ENCODE results near the gene PARD3B.
"Not testable (repeated sequence)": the region's sequence is repeated elsewhere in the genome, so short reads cannot be mapped to it uniquely, and the experiment has no call there.

Gene PARD3B

GRCh38 chr2:205218816-205219215 lies 673.5 kb downstream of the PARD3B start:
- not testable (repeated sequence) for DNase-seq

DNA sequence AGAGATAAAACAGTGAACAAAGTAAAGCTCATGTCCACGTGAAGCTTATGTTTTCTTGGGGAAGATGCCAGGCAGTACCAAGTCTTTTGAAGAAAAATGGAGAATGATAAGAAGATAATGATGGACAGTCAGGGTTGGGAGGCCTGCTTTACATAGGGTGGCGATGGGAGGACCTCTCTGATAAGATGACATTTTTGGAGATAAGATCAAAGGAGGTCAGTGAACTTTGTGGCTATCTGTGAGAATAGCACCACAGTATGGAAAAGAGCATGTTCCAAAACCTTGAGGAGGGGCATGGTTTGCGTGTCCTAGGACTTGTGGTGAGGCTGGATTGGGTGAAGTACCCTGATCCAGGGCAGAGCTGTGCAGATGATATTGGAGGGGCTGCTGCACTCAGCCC lies 675.3 kb downstream of the PARD3B start:
- no peak for DNase-seq

DNA sequence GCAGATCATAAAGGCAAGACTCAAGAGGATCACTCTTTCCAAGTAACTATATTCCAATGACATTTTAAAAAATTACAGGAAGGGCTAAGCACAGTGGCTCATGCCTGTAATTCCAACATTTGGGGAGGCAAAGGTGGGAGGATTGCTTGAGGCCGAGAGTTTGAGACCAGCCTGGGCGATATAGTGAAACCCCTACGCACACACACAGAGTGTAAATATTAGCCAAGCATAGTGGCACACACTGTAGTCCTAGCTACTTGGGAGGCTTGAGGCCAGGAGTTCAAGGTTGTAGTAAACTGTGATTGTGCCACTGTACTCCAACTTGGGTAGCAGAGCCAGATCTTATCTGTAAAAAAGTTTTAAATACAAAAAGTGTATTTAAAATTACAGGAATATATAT lies 686.8 kb downstream of the PARD3B start:
- DNase-seq, result no peak

DNA sequence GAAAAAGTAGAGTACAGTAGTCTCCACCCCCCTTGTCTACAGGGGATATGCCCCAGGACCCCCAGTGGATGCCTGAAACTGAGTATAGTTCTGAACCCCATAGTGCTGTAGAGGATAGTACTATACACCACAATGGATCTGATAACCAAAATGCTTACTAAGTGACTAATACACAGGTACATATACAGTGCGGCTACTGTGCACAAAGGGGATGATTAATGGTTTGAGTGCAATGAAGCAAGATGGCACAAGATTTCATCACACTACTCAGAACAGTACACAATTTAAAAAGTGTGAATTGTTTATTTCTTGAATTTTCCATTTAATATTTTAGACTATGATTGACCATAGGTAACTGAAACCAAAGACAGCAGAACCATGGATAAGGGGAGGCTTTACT lies 690.2 kb downstream of the PARD3B start:
- no peak for DNase-seq

- DNase-seq, result no peak
Measured at GRCh38 chr2:205237524-205237923, 692.2 kb downstream of the PARD3B start.

DNA sequence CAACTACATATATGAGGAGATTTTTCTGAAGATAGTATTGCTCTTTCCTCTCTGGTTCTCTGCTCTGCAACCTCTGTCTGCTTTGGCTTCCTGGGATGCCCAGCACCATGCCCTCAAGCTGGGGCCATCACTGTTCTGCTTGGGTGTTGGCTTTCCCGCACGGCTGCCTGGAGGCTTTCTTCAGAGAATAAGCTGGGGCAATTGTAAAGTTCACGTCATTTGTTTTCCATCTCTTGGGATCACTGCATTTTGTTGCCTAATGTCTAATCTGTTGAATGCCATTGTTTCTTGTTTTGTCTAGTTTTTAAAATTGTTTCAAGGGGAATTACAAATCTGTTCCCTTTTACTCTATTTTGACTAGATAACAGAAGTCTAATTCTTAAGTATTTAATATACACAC lies 699.7 kb downstream of the PARD3B start:
- DNase-seq, result no peak

- no peak for DNase-seq
Measured at GRCh38 chr2:205245652-205246051, 700.4 kb downstream of the PARD3B start.

- DNase-seq, result no peak
Measured at GRCh38 chr2:205259121-205259520, 713.8 kb downstream of the PARD3B start.

DNA sequence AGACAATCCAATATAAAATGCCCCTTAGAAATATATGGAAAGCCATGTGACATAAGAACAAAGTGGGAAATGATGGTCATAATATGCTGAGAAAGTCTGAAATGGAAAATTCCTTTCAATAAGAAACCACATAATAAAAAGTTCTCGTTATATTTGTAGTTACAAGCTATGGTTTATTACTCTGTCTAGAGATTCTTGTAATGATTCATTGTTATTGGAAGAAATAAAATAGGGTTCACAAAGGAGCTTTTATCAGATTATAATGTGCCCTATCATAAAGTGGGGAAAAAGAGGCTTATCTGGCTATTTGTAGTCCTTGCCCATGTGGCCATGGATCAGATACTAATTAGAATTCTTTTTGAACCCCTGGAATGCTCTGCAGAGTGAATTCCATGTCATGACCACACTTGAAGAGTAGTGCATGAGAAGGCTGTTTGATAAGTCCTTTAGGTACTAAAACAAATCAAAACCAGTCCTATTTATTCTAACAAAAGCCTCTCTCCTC lies 716.3 kb downstream of the PARD3B start:
- no peak for DNase-seq

DNA sequence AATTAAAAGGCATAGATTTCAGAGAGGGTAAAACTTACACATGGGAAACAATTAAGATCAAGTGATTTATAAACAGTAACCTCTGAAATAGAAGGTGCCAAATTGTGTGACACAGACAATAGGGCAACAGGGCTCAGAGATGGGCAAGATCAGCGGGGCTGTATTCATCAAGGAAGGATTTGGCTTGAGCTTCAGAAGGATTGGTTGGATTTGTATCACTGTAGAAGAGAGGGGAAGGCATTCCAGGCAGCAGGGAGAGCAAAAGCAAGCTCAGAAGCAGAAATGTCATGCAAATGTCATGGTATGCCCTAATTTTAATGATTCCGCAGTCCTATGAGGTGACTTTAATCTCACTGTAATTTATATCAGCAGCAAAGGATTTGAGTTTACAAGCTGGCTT lies 722.0 kb downstream of the PARD3B start:
- no peak for DNase-seq

DNA sequence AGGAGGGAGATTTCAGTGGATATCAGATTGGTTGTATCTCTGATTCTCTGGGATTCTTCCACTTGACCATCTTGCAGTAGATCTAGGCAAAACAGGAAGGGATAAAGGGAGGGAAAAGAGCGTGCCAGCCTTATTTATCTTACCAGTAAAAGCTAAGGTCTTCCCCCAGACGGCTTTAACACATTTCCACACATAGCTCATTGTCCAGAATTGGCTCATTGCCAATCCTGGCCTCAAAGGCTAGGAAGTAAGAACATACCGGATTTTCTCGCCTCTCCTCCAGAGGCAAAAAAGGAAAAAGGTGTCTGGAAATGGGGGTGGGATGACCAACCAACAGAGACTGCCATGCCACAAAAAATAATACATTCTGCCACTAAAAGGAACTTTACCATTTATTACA lies 725.4 kb downstream of the PARD3B start:
- no peak for DNase-seq

DNA sequence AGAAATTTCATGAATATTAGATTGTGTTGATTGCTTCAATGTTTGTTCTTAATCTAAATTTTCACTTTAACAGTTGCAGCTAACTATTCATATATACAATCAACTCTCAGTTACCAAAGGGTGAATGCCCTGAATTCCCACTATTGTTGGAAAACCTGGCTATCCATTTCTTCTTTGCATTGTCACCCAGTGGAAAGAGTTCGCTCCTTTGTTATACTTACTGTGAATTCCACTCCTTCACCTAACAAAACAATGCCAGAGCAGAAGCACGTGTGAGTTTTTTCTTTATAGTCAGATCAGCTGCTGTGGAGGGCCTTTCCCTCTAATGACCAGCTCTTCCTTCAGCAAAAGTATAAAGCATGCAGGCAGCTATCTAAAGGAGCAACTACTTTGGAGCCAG lies 727.9 kb downstream of the PARD3B start:
- no peak for DNase-seq

- no peak for DNase-seq
Measured at GRCh38 chr2:205273627-205274026, 728.4 kb downstream of the PARD3B start.

DNA sequence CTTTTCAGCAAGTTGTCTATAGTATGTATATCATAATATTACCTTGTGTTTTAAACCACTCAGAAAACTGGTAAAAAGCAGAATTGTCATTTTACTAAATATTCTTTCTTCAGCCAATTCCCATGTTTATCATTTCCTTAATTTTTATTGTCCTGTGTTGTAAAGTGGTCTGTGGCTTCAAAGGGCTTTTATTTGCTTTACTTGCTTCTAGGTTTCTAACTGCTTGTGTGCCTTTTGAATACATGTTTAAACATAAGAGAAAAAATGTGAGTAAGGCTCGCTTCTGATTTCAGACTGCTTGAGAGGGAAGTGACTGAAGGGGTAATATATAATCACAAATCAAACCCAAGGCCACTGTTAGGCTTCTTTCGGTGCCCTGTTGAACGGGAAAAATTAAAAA lies 729.5 kb downstream of the PARD3B start:
- no peak for DNase-seq

GRCh38 chr2:205276116-205276777 lies 731.0 kb downstream of the PARD3B start:
- DNase-seq, result no peak

DNA sequence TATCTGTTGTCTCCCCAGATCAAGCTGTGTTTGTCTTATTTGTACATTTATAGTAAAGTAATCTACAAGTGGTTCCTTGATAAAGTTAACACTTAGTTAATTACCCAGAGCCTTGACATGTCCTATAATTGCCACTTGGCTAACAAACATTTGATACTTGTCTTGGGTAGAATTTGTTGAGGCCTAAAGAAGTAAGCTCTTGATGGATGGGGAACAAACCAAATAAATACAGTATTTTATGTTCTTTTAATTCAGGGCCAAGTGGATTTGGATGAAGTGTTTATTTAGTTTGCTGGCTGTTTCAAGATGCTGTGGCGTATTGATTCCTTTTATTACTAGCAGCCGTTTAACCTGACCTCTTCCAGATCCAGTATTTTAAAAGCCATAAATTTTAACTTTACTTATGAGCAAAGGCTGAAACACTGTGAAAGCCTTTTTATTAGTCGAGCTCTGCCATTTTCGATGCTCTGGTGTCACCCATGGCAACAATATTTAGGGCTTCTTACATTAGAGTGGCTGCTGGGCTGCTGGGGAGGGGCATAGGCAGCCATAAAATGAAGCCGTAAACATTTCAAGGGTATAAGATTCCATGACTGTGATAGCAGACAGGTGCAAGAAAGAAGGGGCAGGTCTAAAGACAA lies 735.4 kb downstream of the PARD3B start:
- no peak for DNase-seq

GRCh38 chr2:205283736-205284270 lies 738.5 kb downstream of the PARD3B start:
- DNase-seq, result no peak

DNA sequence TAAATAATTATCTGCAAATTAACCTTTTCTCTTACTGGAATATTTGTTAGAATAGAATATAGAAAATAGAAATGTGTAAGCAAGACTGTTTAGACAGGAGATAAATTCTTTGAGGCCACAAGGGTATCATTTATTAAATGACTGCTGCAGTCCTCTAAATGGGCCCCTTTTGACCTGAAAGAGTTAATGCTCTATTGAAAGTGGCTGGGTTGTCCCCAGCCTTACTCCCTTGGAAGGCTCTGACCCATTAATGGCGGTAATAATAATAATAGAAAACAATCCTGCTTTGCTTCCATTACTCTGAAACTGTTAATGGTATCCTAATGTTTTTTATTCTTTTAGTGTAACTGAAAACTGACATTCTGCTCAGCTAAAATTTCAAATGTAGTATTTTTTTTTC lies 739.1 kb downstream of the PARD3B start:
- no peak for DNase-seq

DNA sequence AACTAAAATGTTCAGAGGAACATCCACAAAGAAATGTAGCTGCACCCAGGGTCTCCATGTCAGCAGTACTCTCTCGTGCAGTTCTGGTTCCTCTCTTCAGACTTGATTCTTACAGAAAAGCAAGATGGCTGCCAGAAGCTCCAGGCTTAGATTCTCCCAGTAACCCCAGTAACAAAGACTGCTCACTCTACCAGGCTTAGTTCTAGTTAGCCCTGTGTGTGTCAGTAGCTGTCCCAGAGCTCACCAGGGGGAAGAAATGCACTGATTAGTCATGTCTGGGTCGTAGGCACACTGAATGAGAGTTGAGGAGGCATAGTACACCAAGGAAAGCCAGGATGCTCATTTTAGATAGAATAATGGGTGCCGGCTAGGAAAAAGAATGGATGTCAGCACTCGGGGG lies 742.0 kb downstream of the PARD3B start:
- DNase-seq, result no peak

DNA sequence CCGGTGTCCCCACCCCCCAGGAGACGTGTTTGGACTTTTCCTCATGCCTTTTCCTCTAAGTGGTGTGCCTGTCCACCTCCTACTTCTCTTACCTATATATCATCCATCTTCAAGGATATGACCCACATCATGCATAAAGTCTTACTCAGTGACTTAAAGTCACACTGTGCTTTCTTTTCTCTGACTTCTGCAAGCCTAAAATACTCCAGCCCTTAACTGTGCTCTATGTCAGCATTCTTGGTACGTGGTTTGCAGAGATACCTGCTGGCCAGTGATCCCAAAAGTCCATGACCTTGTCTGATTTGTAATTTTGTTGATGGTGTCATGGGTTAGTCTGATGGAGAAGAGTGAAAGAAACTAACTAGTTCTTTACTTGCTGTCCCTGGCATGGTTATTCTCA lies 743.4 kb downstream of the PARD3B start:
- no peak for DNase-seq

- no peak for DNase-seq
Measured at GRCh38 chr2:205290299-205290698, 745.0 kb downstream of the PARD3B start.

DNA sequence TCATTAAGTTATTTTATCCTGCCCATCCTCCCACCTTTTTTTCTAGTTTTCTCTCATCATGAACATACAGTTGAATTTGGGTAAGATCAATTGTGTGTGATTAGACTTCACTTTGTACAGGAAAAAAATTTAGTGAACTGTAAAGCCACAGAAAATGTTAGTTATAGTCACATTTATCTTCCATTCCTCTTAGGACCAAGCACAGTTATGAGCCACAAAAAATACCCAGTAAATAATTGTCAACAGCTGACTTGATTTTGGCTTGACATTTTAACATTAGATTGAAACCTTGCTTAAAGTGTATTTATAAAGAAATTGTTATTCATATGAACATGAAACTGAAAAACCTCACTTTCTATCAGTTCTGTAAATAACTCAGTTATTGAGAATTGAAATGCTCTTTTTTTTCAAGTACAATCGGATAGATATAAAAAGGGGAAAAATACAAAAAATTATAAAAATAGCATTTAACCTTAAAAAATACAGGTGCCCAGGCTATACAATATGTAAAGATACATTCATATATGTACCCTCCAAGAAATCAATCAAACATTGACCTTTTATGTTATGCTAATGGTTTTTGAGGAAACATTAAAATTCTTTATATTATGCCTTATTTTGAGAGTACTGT lies 747.5 kb downstream of the PARD3B start:
- no peak for DNase-seq

GRCh38 chr2:205293559-205293958 lies 748.3 kb downstream of the PARD3B start:
- DNase-seq, result no peak

GRCh38 chr2:205296959-205297358 lies 751.7 kb downstream of the PARD3B start:
- no peak for DNase-seq
